Dermis lymphatic vessel endothelial cell (primary cell): Measurements from ENCODE around the gene DBI. TPM values are rescaled to one million over a fixed set of nuclear protein-coding genes. Genes with fewer than 3 reads are reported as not detected.

Experiments used
- total RNA-seq: library from RNA; depleted of rRNA; stranded (reverse); fragments of >200 nt; gene quantifications from 2 replicates; pipeline ENCODE4 v1.2.1, GENCODE V29; 2014

The DBI gene
- 76.4 and 86.9 TPM in 2 replicates for total RNA-seq

DNA sequence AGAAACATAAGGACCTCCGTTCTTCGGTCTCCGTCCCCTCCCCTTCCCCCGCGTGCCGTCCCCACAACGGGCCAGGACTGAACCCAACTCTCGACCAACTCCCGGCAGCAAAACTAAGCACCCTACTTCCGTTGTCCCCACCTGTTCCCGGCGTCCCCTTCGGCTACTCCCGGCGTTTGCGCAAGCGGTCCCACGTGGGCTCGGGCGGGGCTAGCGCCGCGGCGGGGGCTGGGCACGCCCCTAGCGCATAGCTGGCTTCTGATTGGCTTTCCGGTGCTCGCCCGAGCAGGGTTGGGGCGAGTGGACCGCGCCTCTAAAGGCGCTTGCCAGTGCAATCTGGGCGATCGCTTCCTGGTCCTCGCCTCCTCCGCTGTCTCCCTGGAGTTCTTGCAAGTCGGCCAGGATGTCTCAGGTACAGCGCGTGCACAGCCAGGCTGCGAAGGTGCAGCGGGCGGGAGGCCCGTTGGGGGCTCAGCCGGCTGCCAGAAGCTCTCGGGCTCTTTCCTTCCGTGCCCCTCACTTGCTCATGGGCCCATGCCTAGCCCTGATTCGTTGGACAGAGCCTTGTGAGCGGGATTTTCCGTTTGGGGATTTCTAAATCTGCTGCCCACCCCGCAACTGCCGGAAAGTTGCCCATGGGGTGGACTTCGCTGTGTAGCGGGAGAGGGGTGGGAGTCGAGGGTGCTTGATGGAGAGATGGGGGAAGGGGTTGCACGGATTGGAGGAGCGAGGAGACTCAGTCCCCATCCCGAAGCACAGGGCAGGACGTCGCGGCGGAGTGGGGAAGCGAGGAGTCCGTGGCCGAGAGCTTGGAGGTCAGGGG is at the start of gene DBI, which contains the start of gene C2orf76:
DBI (plus strand) TSS at position 329 of the 823 bp plus-strand sequence; CDS start at position 404, 75 bp downstream.
C2orf76 (minus strand) TSS at position 186 of the 823 bp plus-strand sequence. CDS start 26,875 bp downstream, outside the sequence.

Other genes starting within 250 kb of the DBI start
- gene C1QL2, start 208.2 kb upstream of the DBI start, total RNA-seq = not detected in 2 replicates
- 6.6 and 9.0 TPM in 2 replicates for gene STEAP3, start 143.1 kb upstream of the DBI start, total RNA-seq
- 12.3 and 14.5 TPM in 2 replicates for gene C2orf76, start 143 bp upstream of the DBI start, total RNA-seq
- not detected in 2 replicates for gene TMEM37, start 64.9 kb downstream of the DBI start, total RNA-seq
- not detected in 2 replicates for gene SCTR, start 157.5 kb downstream of the DBI start, total RNA-seq
- under 0.01 TPM in 1 of 2 replicates, not detected in the other for gene CFAP221, start 177.5 kb downstream of the DBI start, total RNA-seq